OCI-LY3 (cell line): ENCODE measurements around the gene PRSS33.

Experiments used
- H2AFZ ChIP-seq: fragments of 200-600, 300-600 bp; shearing (Covaris generic); 2 replicates; pipeline ENCODE4 v1.6.0; 2014; ENCODE audit warnings: antibody characterized with exemption, low read depth, low read length
- H3K27ac ChIP-seq: fragments of 200-600, 300-600 bp; sonication (generic); 2 replicates; pipeline ENCODE4 v1.5.1; 2014; ENCODE audit warnings: mild to moderate bottlenecking, low read length, moderate library complexity, mixed read lengths
- H3K27me3 ChIP-seq: fragments of 200-600, 300-600 bp; sonication (generic); 2 replicates; pipeline ENCODE4 v1.6.1; 2014; ENCODE audit warnings: low read depth, low read length, mixed read lengths
- H3K36me3 ChIP-seq: fragments of 200-600, 300-600 bp; sonication (generic); replicated peaks from 2 replicates; pipeline ENCODE3; 2014; ENCODE audit warnings: low read depth, low read length, mixed read lengths
- H3K4me1 ChIP-seq: fragments of 300-600, 200-600 bp; sonication (generic); 2 replicates; pipeline ENCODE4 v1.6.1; 2014; ENCODE audit warnings: low read length, mixed read lengths
- H3K4me2 ChIP-seq: fragments of 200-600, 300-600 bp; sonication (generic); 2 replicates; pipeline ENCODE4 v1.6.1; 2014; ENCODE audit warnings: low read length, mixed read lengths
- H3K4me3 ChIP-seq: fragments of 300-600, 200-600 bp; sonication (generic); 2 replicates; pipeline ENCODE4 v1.5.1; 2014; ENCODE audit warnings: antibody characterized with exemption, mild to moderate bottlenecking, low read length, moderate library complexity
- H3K79me2 ChIP-seq: fragments of 300-600, 200-600 bp; shearing (Covaris generic); 2 replicates; pipeline ENCODE4 v1.6.1; 2014; ENCODE audit warnings: mild to moderate bottlenecking, low read length, mixed read lengths
- H3K9ac ChIP-seq: fragments of 300-600, 200-600 bp; shearing (Covaris generic); 2 replicates; pipeline ENCODE4 v1.6.0; 2014; ENCODE audit warnings: mild to moderate bottlenecking, low read length, moderate library complexity
- H3K9me3 ChIP-seq: fragments of 200-600, 300-600 bp; shearing (Covaris generic); 2 replicates; pipeline ENCODE4 v1.6.1; 2014; ENCODE audit warnings: low read length, mixed read lengths; ENCODE audit not compliant: insufficient read depth
- H4K20me1 ChIP-seq: fragments of 200-600, 300-600 bp; sonication (generic); 2 replicates; pipeline ENCODE4 v1.6.1; 2016; ENCODE audit warnings: low read length, mixed read lengths; ENCODE audit not compliant: insufficient read depth
- EZH2phosphoT487 ChIP-seq: fragments of 200-600 bp; shearing (Covaris generic); IDR thresholded peaks from 2 replicates; pipeline ENCODE4 v1.6.1; 2018; ENCODE audit warnings: antibody characterized with exemption, mixed run types, low read depth
- TF ChIP-seq, protein P1 (sequence below): fragments of 200-600, 300-600 bp; sonication (generic); IDR thresholded peaks from 2 replicates; pipeline ENCODE4 v1.5.1; 2014; ENCODE audit warnings: antibody characterized with exemption, low read length, low read depth

Gene PRSS33

GRCh38 chr16:2784358-2785100 is 2.8 kb downstream of the PRSS33 start:
- Histone ChIP-seq H3K4me3 (no peak overlapping the region), H3K4me1 (no peaks in the 10 kb centered on the region), H3K79me2 (no peaks in the 10 kb centered on the region), H2AFZ (no peak overlapping the region), H3K9ac (no peak overlapping the region), H3K36me3 (no peaks in the 10 kb centered on the region), H3K9me3 (no peaks in the 10 kb centered on the region), H3K4me2 (no peak overlapping the region), H3K27me3 (no peaks in the 10 kb centered on the region), H4K20me1 (no peaks in the 10 kb centered on the region), H3K27ac (no peak overlapping the region)
- TF ChIP-seq, protein P1, sequence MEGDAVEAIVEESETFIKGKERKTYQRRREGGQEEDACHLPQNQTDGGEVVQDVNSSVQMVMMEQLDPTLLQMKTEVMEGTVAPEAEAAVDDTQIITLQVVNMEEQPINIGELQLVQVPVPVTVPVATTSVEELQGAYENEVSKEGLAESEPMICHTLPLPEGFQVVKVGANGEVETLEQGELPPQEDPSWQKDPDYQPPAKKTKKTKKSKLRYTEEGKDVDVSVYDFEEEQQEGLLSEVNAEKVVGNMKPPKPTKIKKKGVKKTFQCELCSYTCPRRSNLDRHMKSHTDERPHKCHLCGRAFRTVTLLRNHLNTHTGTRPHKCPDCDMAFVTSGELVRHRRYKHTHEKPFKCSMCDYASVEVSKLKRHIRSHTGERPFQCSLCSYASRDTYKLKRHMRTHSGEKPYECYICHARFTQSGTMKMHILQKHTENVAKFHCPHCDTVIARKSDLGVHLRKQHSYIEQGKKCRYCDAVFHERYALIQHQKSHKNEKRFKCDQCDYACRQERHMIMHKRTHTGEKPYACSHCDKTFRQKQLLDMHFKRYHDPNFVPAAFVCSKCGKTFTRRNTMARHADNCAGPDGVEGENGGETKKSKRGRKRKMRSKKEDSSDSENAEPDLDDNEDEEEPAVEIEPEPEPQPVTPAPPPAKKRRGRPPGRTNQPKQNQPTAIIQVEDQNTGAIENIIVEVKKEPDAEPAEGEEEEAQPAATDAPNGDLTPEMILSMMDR = no peak
- no peak for TF ChIP-seq EZH2phosphoT487

GRCh38 chr16:2783581-2784357 is 3.6 kb downstream of the PRSS33 start:
- no peak overlapping the region for H3K27ac ChIP-seq
- H3K9me3 ChIP-seq = no peaks in the 10 kb centered on the region
- peaks cover 2% of the 10 kb centered on the region for H3K79me2 ChIP-seq
- no peaks in the 10 kb centered on the region for H3K27me3 ChIP-seq
- TF ChIP-seq, protein P1 = no peak
- no peak for TF ChIP-seq EZH2phosphoT487
- H3K9ac ChIP-seq = no peak overlapping the region
- H3K4me1 ChIP-seq = peaks cover under 1% of the 10 kb centered on the region; the same call in 1 of the 2 replicates
- no peak overlapping the region for H3K4me3 ChIP-seq
- H3K4me2 ChIP-seq = no peak overlapping the region
- H2AFZ ChIP-seq = no peak overlapping the region
- no peaks in the 10 kb centered on the region for H4K20me1 ChIP-seq
- no peaks in the 10 kb centered on the region for H3K36me3 ChIP-seq

- Histone ChIP-seq H3K36me3 (no peaks in the 10 kb centered on the region), H3K27ac (no peak overlapping the region), H3K4me1 (peaks cover 8% of the 10 kb centered on the region; the same call in 1 of the 2 replicates), H2AFZ (no peak overlapping the region), H3K27me3 (no peaks in the 10 kb centered on the region), H3K9me3 (no peaks in the 10 kb centered on the region), H3K9ac (no peak overlapping the region), H3K79me2 (peaks cover 12% of the 10 kb centered on the region), H4K20me1 (no peaks in the 10 kb centered on the region), H3K4me2 (no peak overlapping the region), H3K4me3 (no peak overlapping the region)
- TF ChIP-seq, protein P1 = no peak
- TF ChIP-seq EZH2phosphoT487 = no peak
Observed at GRCh38 chr16:2782583-2783351, 4.6 kb downstream of the PRSS33 start.
